ENCODE data around the gene ZNF57. TPM values are rescaled to one million over a fixed set of nuclear protein-coding genes. Genes with fewer than 3 reads are reported as not detected.

Gene ZNF57
- polyA plus RNA-seq, 1 of the 3 experiments (the other 2 are of a cell fraction) = 2.1 TPM

- Histone ChIP-seq H3K79me2 (ENCODE audit: insufficient read depth) (no peaks in the 10 kb centered on the region; the same call in 1 of the 2 replicates), H4K20me1 (ENCODE audit: insufficient read depth) (no peaks in the 10 kb centered on the region), H3K9me3 (no peaks in the 10 kb centered on the region), H3K4me1 (ENCODE audit: control insufficient read depth in 1 of 2, insufficient read depth in 2 of 2, low read depth in 1 of 2, low read length in 1 of 2) (peaks cover 0 to 5% of the 10 kb centered on the region in 2 experiments; a peak in 1 of 4 replicates), H3K4me3 (ENCODE audit: low read depth in 2 of 2, low read length in 1 of 2) (no peak overlapping the region), H3K36me3 (replicated peaks in 1 of 2; ENCODE audit: control insufficient read depth in 1 of 2, insufficient read depth in 2 of 2, low read length in 1 of 2) (peaks cover 3 to 4% of the 10 kb centered on the region in 2 experiments), H3K27me3 (ENCODE audit: insufficient read depth) (no peaks in the 10 kb centered on the region), H3K4me2 (no peak overlapping the region), H3K9me2 (no peaks in the 10 kb centered on the region), H2AFZ (ENCODE audit: low read depth) (no peak overlapping the region), H3K27ac (ENCODE audit: low read depth in 2 of 2, low read length in 1 of 2) (no peak overlapping the region), H3F3A (replicated peaks; ENCODE audit: insufficient read depth) (peaks cover 20% of the 10 kb centered on the region), H3K9ac (no peak overlapping the region)
- DNase-seq = no peak
- CTCF ChIA-PET = interaction anchor here (0.8 to 1.5 kb wide), 3 partner anchors 55 to 186 kb away, joined by 3 to 5 read pairs (median 3); no protein-coding TSS in a partner anchor
- TF ChIP-seq REST (IDR thresholded peaks at IDR 0.05; ENCODE audit: low read depth, low read length) (no peak), RFX5 (IDR thresholded peaks at IDR 0.05; ENCODE audit: low read length) (no peak), RXRA (IDR thresholded peaks at IDR 0.05; ENCODE audit: borderline replicate concordance, low read depth) (no peak)
- 87% methylated on average over 14 of the region's 14 CpGs for WGBS (ENCODE audit: low lambda C conversion rate)
- POLR2A ChIA-PET = interaction anchor here (0.6 kb wide), 1 partner anchor 319 kb away, joined by 3 read pairs; no protein-coding TSS in a partner anchor
These were observed 42.4 kb downstream of the ZNF57 start for GRCh38 chr19:2942928-2943640.

- Histone ChIP-seq H3K36me3 (replicated peaks in 1 of 2; ENCODE audit: control insufficient read depth in 1 of 2, insufficient read depth in 2 of 2, low read length in 1 of 2) (peaks cover 0 to 7% of the 10 kb centered on the region in 2 experiments), H3K9me2 (no peaks in the 10 kb centered on the region), H3F3A (replicated peaks; ENCODE audit: insufficient read depth) (peaks cover 20% of the 10 kb centered on the region), H3K9me3 (no peaks in the 10 kb centered on the region), H4K20me1 (ENCODE audit: insufficient read depth) (no peaks in the 10 kb centered on the region), H3K27ac (ENCODE audit: low read depth in 2 of 2, low read length in 1 of 2) (no peak overlapping the region; a peak in 1 of 4 replicates), H3K4me3 (ENCODE audit: low read depth in 2 of 2, low read length in 1 of 2) (peak overlapping the region; percentile 72 to 97), H3K79me2 (ENCODE audit: insufficient read depth) (peaks cover 6% of the 10 kb centered on the region), H3K4me2 (peak overlapping the region; percentile 91), H2AFZ (ENCODE audit: low read depth) (peak overlapping the region; percentile 97), H3K4me1 (ENCODE audit: control insufficient read depth in 1 of 2, insufficient read depth in 2 of 2, low read depth in 1 of 2, low read length in 1 of 2) (peaks cover 6 to 9% of the 10 kb centered on the region in 2 experiments; a peak in 2 of 4 replicates), H3K27me3 (ENCODE audit: insufficient read depth) (no peaks in the 10 kb centered on the region), H3K9ac (peak overlapping the region; percentile 75)
- DNase-seq = no peak
- WGBS (ENCODE audit: low lambda C conversion rate) = 1% methylated on average over 10 of the region's 23 CpGs
- ChIA-PET POLR2A (interaction anchor here (1.0 kb wide), 1 partner anchor 104 kb away, joined by 3 read pairs; no protein-coding TSS in a partner anchor), CTCF (interaction anchor here (0.8 to 1.2 kb wide), 2 partner anchors 57 to 131 kb away, joined by 3 to 9 read pairs; no protein-coding TSS in a partner anchor)
- TF ChIP-seq POLR2AphosphoS5 (IDR thresholded peaks at IDR 0.05; ENCODE audit: low read depth, low read length) (no peak), USF2 (IDR thresholded peaks at IDR 0.05; ENCODE audit: borderline replicate concordance, low read depth, low read length) (no peak), SIN3A (IDR thresholded peaks at IDR 0.05; ENCODE audit: borderline replicate concordance, low read depth, low read length) (no peak), YY1 (IDR thresholded peaks at IDR 0.05; ENCODE audit: low read depth) (no peak), CHD2 (IDR thresholded peaks at IDR 0.05; ENCODE audit: low read length, partially characterized antibody) (no peak), CTCF (IDR thresholded peaks at IDR 0.05) (no peak), TEAD4 (IDR thresholded peaks at IDR 0.05; ENCODE audit: borderline replicate concordance, insufficient read depth) (no peak), IRF3 (IDR thresholded peaks at IDR 0.05; ENCODE audit: low read depth, low read length) (no peak), EP300 (IDR thresholded peaks at IDR 0.05; ENCODE audit: borderline replicate concordance in 1 of 2, low read depth in 1 of 2, low read length in 1 of 2) (no peak), FOXM1 (IDR thresholded peaks at IDR 0.05; ENCODE audit: low read depth) (no peak), GABPA (IDR thresholded peaks at IDR 0.05; ENCODE audit: low read depth) (no peak)
These were observed 43.7 kb downstream of the ZNF57 start for GRCh38 chr19:2944403-2944774.

All from SK-N-SH (cell line).